GM12878 (cell line): ENCODE results near the gene GALNS. TPM values are rescaled to one million over a fixed set of nuclear protein-coding genes. Genes with fewer than 3 reads are reported as not detected.

Experiments
- ATAC-seq: fragments of 200-7000 bp; cut with Tn5 transposase; 3 replicates; pipeline ENCODE4 v1.9.1; 2020; ENCODE audit warnings: mild to moderate bottlenecking, moderate library complexity
- BruUV-seq: library from RNA; stranded (reverse); fragments of 400-500 nt; replicated peaks from 2 replicates; lab custom pipeline; 2021; lab: Mats Ljungman, UMichigan
- CTCF ChIA-PET: fragments of 300-600 bp; sonication (Branson Sonifier 250); formaldehyde crosslinking; extraction: SDS; loops from one replicate; lab custom pipeline; 2021; ENCODE audit warnings: inconsistent platforms; lab: Yijun Ruan, JAX
- POLR2A ChIA-PET: fragments of 350-600 bp; formaldehyde crosslinking; extraction: SDS; loops from one replicate; lab custom pipeline; 2021; ENCODE audit warnings: inconsistent platforms; lab: Charles Lee
- RAD21 ChIA-PET: fragments of 300-600 bp; sonication (Branson Sonifier 250); formaldehyde crosslinking; loops from one replicate; lab custom pipeline; 2023; ENCODE audit warnings: antibody characterized with exemption; ENCODE audit not compliant: unreplicated experiment; lab: Charles Lee
- SMC1A ChIA-PET: fragments of 300-600 bp; sonication (Branson Sonifier 250); formaldehyde crosslinking; loops from one replicate; lab custom pipeline; 2023; ENCODE audit not compliant: unreplicated experiment, uncharacterized antibody; lab: Charles Lee
- DNase-seq: peaks from one replicate; pipeline ENCODE4 v3.0.0-alpha.2; 2011; ENCODE audit warnings: low read depth, low spot score
- FAIRE-seq: peaks from 3 replicates; lab custom pipeline; 2011; peaks lifted over from hg19 to GRCh38; lab: Jason Lieb, UNC
- H2AFZ ChIP-seq: 2 replicates; pipeline ENCODE4 v1.6.0; 2011; ENCODE audit warnings: low read depth, low read length, control low read depth; ENCODE audit not compliant: control insufficient read depth
- H3K27ac ChIP-seq: 2 replicates; pipeline ENCODE4 v1.5.1; 2011; ENCODE audit warnings: control low read depth; ENCODE audit not compliant: control insufficient read depth, insufficient read depth
- H3K27me3 ChIP-seq, 2 experiments: replicated peaks in 1 of 2; 2 replicates each; pipeline versions ENCODE4 v1.6.0 to v1.6.1; 2011; ENCODE audit warnings: low read length in 1 of 2; ENCODE audit not compliant: control insufficient read depth in 2 of 2, insufficient read depth in 2 of 2
- H3K36me3 ChIP-seq, 2 experiments: 2 replicates each; pipeline ENCODE4 v1.5.1; 2011; ENCODE audit warnings: low read length in 1 of 2; ENCODE audit not compliant: control insufficient read depth in 2 of 2, insufficient read depth in 2 of 2
- H3K4me1 ChIP-seq: 2 replicates; pipeline ENCODE4 v1.6.1; 2011; ENCODE audit warnings: mild to moderate bottlenecking, low read length, moderate library complexity, mixed read lengths; ENCODE audit not compliant: control insufficient read depth, insufficient read depth
- H3K4me2 ChIP-seq: 2 replicates; pipeline ENCODE4 v1.6.0; 2011; ENCODE audit warnings: control low read depth; ENCODE audit not compliant: control insufficient read depth, insufficient read depth
- H3K4me3 ChIP-seq: fragments of 200-600 bp; sonication (generic); 2 replicates; pipeline ENCODE4 v1.5.1; 2016
- H3K79me2 ChIP-seq: 2 replicates; pipeline ENCODE4 v1.6.0; 2011; ENCODE audit warnings: low read length; ENCODE audit not compliant: control insufficient read depth, insufficient read depth
- H3K9ac ChIP-seq: 2 replicates; pipeline ENCODE4 v1.8.0; 2011; ENCODE audit warnings: low read length, control low read depth, mixed read lengths; ENCODE audit not compliant: control insufficient read depth, insufficient read depth
- H3K9me3 ChIP-seq: replicated peaks from 3 replicates; pipeline ENCODE4 v1.5.1; 2011; ENCODE audit warnings: mild to moderate bottlenecking, low read length; ENCODE audit not compliant: control insufficient read depth, insufficient read depth
- H4K20me1 ChIP-seq: 2 replicates; pipeline ENCODE4 v1.6.0; 2011; ENCODE audit not compliant: control insufficient read depth, insufficient read depth
- EGR1 ChIP-seq, 2 experiments: IDR thresholded peaks; 1 replicate in 1 of 2; 2 replicates in 1 of 2; pipeline ENCODE4 v1.6.1; 2011 to 2012; ENCODE audit warnings: low read depth in 2 of 2, low read length in 2 of 2, borderline replicate concordance in 1 of 2, mild to moderate bottlenecking in 1 of 2, moderate library complexity in 1 of 2
- FOXM1 ChIP-seq: IDR thresholded peaks from 2 replicates; pipeline ENCODE4 v1.6.1; 2012; ENCODE audit warnings: low read depth, mild to moderate bottlenecking, inconsistent platforms, low read length, moderate library complexity
- HCFC1 ChIP-seq: fragments of 150-350 bp; IDR thresholded peaks from 2 replicates; pipeline ENCODE4 v1.6.1; 2014; ENCODE audit warnings: low read length
- HDAC2 ChIP-seq: fragments of 200-600 bp; sonication (generic); IDR thresholded peaks from 2 replicates; pipeline ENCODE4 v1.6.1; 2017
- HDAC6 ChIP-seq: fragments of 200-600 bp; sonication (generic); IDR thresholded peaks from one replicate; pipeline ENCODE4 v1.8.0; 2017; ENCODE audit warnings: antibody characterized with exemption; ENCODE audit not compliant: unreplicated experiment
- HDGF ChIP-seq: fragments of 450-650 bp; IDR thresholded peaks from 2 replicates; pipeline ENCODE4 v1.6.1; 2016; ENCODE audit warnings: antibody characterized with exemption
- IRF4 ChIP-seq: IDR thresholded peaks from 2 replicates; pipeline ENCODE4 v1.6.1; 2011; ENCODE audit warnings: low read depth, low read length
- KDM1A ChIP-seq: fragments of 200-600 bp; sonication (generic); IDR thresholded peaks from 2 replicates; pipeline ENCODE4 v1.6.1; 2016; ENCODE audit warnings: borderline replicate concordance
- NFYB ChIP-seq: IDR thresholded peaks from 2 replicates; pipeline ENCODE4 v1.6.1; 2011; ENCODE audit warnings: low read depth, mild to moderate bottlenecking, low read length, improper control_type of control experiment, moderate library complexity; ENCODE audit not compliant: insufficient read depth
- NR2F1 ChIP-seq: fragments of 450-650 bp; conservative IDR thresholded peaks from 2 replicates; pipeline ENCODE4 v1.6.1; 2017; ENCODE audit warnings: mild to moderate bottlenecking
- RUNX3 ChIP-seq: IDR thresholded peaks from 2 replicates; pipeline ENCODE4 v1.6.1; 2012; ENCODE audit warnings: low read length, inconsistent platforms
- YBX1 ChIP-seq: fragments of 450-650 bp; IDR thresholded peaks from 2 replicates; pipeline ENCODE4 v1.6.1; 2016; ENCODE audit warnings: antibody characterized with exemption
- ZZZ3 ChIP-seq: IDR thresholded peaks from 2 replicates; pipeline ENCODE4 v1.6.1; 2011; ENCODE audit warnings: low read depth; ENCODE audit not compliant: control insufficient read depth, insufficient read length
- WGBS: methylation state at CpG from one replicate; pipeline ENCODE4 v1.1.6; 2016; ENCODE audit warnings: low lambda C conversion rate; ENCODE audit not compliant: insufficient replicate concordance, insufficient coverage; ENCODE audit errors: missing lambda C conversion rate; 5-methylcytosine and 5-hydroxymethylcytosine counted together
- in situ Hi-C: fragments of 300-500 bp; cut with MboI; formaldehyde crosslinking; loops from 9 replicates; pipeline ENCODE4 v1.14.3; 2018; ENCODE audit warnings: mixed read lengths
- intact Hi-C: fragments of 100-400 bp; cut with micrococcal nuclease; formaldehyde crosslinking; loops from one replicate; pipeline ENCODE4 v1.14.2; 2022; ENCODE audit not compliant: unreplicated experiment
- polyA plus RNA-seq, 11 experiments: library from polyadenylated mRNA; depleted of rRNA in 4 of 11; unstranded in 6 of 11; stranded (reverse) in 5 of 11; fragments of >200 nt; fragmentation: Nextera tagmentation in 4 of 11; fragmentation: Illumina TruSeq in 1 of 11; extraction: Ambion mirVana in 4 of 11; extraction: Trizol in 1 of 11; gene quantifications; 1 replicate in 1 of 11; 2 replicates in 10 of 11; pipeline versions ENCODE4 v1.2.1 to v1.2.3, GENCODE V29; 2011 to 2016; ENCODE audit warnings: inconsistent platforms in 2 of 11, missing spikeins in 2 of 11, low read depth in 1 of 11
- total RNA-seq, 4 experiments: library from RNA; depleted of rRNA in 3 of 4; stranded (reverse); fragments of >200 nt in 3 of 4; fragmentation: Illumina TruSeq in 1 of 4; extraction: Trizol in 1 of 4; gene quantifications; 2 replicates each; pipeline versions ENCODE4 v1.2.1 to v1.2.3, GENCODE V29; 2013 to 2021
- TF ChIP-seq, protein P1 (sequence below): fragments of 150-350 bp; IDR thresholded peaks from 2 replicates; pipeline ENCODE4 v1.6.1; 2014; ENCODE audit warnings: mild to moderate bottlenecking, low read depth, low read length
- TF ChIP-seq, protein P2 (sequence below), 3 experiments: IDR thresholded peaks in 2 of 3; conservative IDR thresholded peaks in 1 of 3; 2 replicates each; pipeline ENCODE4 v1.5.1; 2011; ENCODE audit warnings: low read depth in 3 of 3, low read length in 3 of 3, mild to moderate bottlenecking in 3 of 3, control low read depth in 2 of 3, moderate library complexity in 2 of 3, inconsistent platforms in 1 of 3, mixed read lengths in 1 of 3; ENCODE audit not compliant: control insufficient read depth in 2 of 3, insufficient read depth in 1 of 3; ENCODE audit errors: extremely low read depth in 1 of 3

GALNS gene
- total and polyA plus RNA-seq, 10 of the 15 experiments (the other 5 are each of a cell fraction or from before 2014, with no cell fraction given): 0.37 to 12.4 (median 5.3) TPM

GRCh38 chr16:88853325-88853941 lies 3.3 kb downstream of the GALNS start (continued):
- TF ChIP-seq, protein P1, sequence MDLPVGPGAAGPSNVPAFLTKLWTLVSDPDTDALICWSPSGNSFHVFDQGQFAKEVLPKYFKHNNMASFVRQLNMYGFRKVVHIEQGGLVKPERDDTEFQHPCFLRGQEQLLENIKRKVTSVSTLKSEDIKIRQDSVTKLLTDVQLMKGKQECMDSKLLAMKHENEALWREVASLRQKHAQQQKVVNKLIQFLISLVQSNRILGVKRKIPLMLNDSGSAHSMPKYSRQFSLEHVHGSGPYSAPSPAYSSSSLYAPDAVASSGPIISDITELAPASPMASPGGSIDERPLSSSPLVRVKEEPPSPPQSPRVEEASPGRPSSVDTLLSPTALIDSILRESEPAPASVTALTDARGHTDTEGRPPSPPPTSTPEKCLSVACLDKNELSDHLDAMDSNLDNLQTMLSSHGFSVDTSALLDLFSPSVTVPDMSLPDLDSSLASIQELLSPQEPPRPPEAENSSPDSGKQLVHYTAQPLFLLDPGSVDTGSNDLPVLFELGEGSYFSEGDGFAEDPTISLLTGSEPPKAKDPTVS: no peak
- TF ChIP-seq YBX1 (no peak), KDM1A (no peak)

GRCh38 chr16:88851616-88852015 lies 5.1 kb downstream of the GALNS start:
- ChIA-PET RAD21 (no interaction called here), POLR2A (interaction anchor here (1.1 kb wide), 1 partner anchor 32 kb away, joined by 3 read pairs; no protein-coding TSS in a partner anchor), CTCF (no interaction called here), SMC1A (no interaction called here)
- Histone ChIP-seq H3K4me2 (no peak overlapping the region), H3K27me3 (no peaks in the 10 kb centered on the region), H4K20me1 (0 out of 2 replicates have a peak, but pooled peaks cover 2% of the 10 kb centered on the region), H3K9me3 (no peaks in the 10 kb centered on the region), H3K4me1 (peaks cover 16% of the 10 kb centered on the region), H3K36me3 (no peaks in the 10 kb centered on the region; a peak in 1 of 4 replicates), H3K9ac (no peak overlapping the region), H3K27ac (no peak overlapping the region), H2AFZ (no peak overlapping the region), H3K79me2 (peaks cover 2% of the 10 kb centered on the region), H3K4me3 (no peak overlapping the region)
- intact Hi-C loops: no loop called here
- no TSS peak for BruUV-seq
- FAIRE-seq: no peak
- no peak for ATAC-seq
- 90% methylated on average over 19 of the region's 19 CpGs for WGBS
- in situ Hi-C loops: no loop called here
- TF ChIP-seq EGR1 (IDR thresholded peaks at IDR 0.05; ENCODE audit: borderline replicate concordance in 1 of 2, low read depth in 2 of 2, low read length in 2 of 2) (no peak), FOXM1 (no peak), HDGF (no peak), RUNX3 (no peak), ZZZ3 (no peak), NFYB (no peak), HDAC6 (no peak), IRF4 (no peak), HDAC2 (no peak), HCFC1 (no peak), NR2F1 (no peak)
- TF ChIP-seq, protein P2, sequence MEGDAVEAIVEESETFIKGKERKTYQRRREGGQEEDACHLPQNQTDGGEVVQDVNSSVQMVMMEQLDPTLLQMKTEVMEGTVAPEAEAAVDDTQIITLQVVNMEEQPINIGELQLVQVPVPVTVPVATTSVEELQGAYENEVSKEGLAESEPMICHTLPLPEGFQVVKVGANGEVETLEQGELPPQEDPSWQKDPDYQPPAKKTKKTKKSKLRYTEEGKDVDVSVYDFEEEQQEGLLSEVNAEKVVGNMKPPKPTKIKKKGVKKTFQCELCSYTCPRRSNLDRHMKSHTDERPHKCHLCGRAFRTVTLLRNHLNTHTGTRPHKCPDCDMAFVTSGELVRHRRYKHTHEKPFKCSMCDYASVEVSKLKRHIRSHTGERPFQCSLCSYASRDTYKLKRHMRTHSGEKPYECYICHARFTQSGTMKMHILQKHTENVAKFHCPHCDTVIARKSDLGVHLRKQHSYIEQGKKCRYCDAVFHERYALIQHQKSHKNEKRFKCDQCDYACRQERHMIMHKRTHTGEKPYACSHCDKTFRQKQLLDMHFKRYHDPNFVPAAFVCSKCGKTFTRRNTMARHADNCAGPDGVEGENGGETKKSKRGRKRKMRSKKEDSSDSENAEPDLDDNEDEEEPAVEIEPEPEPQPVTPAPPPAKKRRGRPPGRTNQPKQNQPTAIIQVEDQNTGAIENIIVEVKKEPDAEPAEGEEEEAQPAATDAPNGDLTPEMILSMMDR (IDR thresholded peaks at IDR 0.05 in 2 of 3, conservative IDR thresholded peaks at IDR 0.05 in 1 of 3; ENCODE audit: control insufficient read depth in 2 of 3, extremely low read depth in 1 of 3, insufficient read depth in 1 of 3, low read depth in 3 of 3, low read length in 3 of 3): no peak
- TF ChIP-seq, protein P1: no peak
- DNase-seq: no peak
